DMS153 treated with DMSO at 0.1 percent for 48 hours (cell line): Measurements from ENCODE around the gene SLC36A1.

ENCODE experiments used
- DNase-seq: peaks from one replicate; lab custom pipeline; 2025; ENCODE audit not compliant: unreplicated experiment; lab: John Stamatoyannopoulos, UW

The SLC36A1 gene

GRCh38 chr5:151451626-151452520 is 4.5 kb downstream of the SLC36A1 start:
- DNase-seq: no peak

- DNase-seq: no peak
Observed at GRCh38 chr5:151454166-151454565, 6.8 kb downstream of the SLC36A1 start.

- DNase-seq: no peak
Observed at GRCh38 chr5:151454889-151455288, 7.5 kb downstream of the SLC36A1 start.

GRCh38 chr5:151456321-151456940 is 9.0 kb downstream of the SLC36A1 start:
- no peak for DNase-seq

- DNase-seq: no peak
Observed at GRCh38 chr5:151458314-151458713, 10.9 kb downstream of the SLC36A1 start.

DNA sequence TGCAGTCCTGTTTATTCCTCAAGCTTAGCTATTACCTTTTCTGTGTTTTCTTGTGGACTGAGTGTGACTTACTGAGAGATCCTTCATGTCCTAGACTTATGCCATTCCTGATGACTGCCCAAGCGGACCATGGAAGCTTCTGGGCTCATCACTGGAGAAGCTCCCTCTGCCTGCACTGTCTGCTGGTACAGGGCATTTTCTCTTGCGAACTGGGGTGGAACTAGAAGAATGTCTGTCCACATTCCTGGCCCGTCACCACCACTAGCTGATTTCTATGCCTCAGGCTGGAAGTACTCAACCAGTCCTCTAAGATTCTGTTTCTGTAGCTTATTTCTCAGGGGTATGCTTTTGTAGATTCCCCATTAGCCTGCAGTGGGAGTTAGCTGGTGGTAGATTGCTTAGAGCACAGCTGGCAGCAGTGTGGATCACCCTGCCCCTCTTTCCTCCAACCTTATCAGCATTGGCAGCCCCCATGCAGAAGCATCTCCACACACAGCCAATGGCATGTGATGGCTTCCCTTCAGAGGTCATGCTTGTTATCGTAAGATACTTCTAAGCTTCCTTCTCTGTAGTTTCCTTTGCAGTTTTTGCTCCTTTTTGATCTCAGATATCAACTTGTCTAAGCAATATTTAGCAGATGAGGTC is 12.4 kb downstream of the SLC36A1 start:
- no peak for DNase-seq

- no peak for DNase-seq
Observed at GRCh38 chr5:151461312-151461711, 13.9 kb downstream of the SLC36A1 start.

- DNase-seq: no peak
Observed at GRCh38 chr5:151463137-151464029, 16.0 kb downstream of the SLC36A1 start.

DNA sequence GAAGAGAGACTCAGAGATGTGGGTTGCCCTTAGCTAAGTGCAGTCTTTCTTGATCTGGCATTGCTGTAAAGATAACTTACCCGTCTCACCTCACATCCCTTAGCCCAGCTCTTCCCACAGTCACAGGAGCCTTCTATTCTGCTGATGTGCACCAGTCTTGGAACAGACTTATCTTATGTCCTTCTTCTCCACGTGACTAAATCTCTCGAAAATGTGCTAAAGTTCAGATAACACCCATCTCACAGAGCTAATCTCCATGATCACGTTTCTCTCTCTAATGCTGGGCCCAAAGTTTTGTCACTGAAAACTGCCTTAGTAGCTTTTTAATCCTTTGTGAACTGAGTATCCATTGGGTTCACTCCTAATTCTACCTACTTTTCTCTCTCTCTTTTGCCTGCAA is 16.7 kb downstream of the SLC36A1 start:
- no peak for DNase-seq

GRCh38 chr5:151465476-151465875 is 18.1 kb downstream of the SLC36A1 start:
- DNase-seq: no peak

- DNase-seq: no peak
Observed at GRCh38 chr5:151467576-151467975, 20.2 kb downstream of the SLC36A1 start.

DNA sequence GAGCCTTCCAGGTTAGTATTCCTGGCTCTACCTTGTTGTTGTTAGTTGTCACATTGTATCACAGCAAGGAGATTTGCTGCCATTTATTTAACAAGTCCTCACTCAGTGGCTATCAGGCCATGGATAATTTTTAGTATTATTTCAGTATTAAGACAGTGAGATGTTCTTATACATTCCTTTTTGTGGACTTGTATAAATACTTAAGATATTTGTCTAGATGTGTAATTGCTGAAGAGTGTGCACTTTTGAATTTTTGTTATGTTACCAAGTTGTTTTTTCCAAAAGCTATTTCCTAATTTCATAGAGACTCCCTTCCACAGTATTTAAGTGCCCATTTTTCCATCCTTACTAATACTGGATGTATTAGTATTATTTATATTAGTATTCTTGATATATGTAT is 22.0 kb downstream of the SLC36A1 start:
- no peak for DNase-seq

DNA sequence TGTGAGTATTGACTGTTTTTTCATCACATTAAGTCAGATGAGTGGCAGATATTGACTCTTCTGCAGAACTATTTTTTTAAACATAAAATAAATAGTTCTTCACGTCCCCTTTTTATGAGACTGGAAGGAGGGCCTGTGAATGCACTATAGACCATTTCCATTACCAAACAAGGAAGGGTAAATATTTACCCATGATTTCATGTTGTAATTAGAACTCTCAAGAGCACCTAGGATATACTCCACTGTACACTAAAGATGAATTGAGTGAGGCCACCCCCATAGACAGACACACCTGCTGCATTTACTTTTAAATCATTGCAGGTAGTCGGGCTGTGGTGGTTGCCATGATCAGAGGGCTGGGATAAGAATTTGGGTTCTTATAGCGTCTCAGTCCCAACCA is 22.6 kb downstream of the SLC36A1 start:
- peak; percentile 65 for DNase-seq

DNA sequence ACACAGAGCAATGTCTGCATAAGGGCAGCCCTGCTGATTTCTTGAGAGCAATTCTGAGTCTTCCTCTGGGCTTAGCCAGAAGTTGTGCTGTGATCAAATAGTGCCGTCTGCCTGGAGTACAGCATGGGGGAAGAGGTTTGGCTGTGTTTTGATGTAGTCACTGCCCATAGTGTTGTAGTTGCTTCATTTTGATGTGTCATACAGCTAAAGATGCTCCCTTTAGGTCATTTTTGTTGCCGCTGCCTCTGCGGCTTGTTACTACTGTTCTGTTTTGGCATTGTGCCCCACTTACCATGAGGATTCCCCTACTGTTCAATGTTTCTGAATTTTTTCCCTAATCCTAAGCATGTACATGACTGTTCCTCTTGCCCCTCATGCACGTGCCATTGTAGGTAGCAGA is 23.0 kb downstream of the SLC36A1 start:
- no peak for DNase-seq

GRCh38 chr5:151471276-151471675 is 23.9 kb downstream of the SLC36A1 start:
- no peak for DNase-seq

DNA sequence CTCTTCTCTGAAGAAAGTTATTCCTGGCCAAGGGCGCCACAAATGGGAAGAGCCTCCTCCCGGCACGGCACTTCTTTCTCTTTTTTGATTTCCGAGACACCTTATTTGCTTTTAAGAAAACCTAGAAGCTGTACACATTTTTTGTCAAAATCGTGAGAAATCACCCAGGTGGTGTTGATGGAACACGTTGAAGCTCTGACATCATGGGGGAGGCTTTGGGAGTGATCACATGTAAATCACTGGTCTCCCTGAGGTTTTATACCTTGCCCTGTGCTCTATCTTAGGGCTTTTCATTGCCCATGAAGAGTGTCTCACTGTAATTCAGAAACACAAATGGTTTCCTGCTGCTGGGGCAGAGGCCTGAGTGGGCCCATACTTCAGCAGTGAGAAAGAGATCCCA is 27.4 kb downstream of the SLC36A1 start:
- no peak for DNase-seq

DNA sequence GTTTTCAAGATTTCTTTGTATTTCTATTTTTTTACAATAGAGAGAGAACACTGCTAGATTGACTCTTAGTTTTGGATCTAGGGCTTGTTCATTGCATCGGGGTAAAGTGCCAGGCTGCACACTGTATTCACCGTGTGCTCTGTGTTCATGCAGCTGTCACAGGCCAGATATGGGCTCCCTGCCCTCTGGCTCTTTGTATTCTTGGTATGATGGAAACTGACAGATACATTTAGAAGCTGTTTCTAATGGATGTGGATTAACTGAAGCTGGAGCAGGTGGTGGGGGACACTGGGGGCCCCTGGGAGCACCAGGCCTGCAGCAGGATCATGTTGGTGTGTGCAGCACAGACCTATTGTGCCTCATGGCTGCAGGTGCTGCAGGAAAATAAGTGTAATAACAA is 28.0 kb downstream of the SLC36A1 start:
- no peak for DNase-seq

DNA sequence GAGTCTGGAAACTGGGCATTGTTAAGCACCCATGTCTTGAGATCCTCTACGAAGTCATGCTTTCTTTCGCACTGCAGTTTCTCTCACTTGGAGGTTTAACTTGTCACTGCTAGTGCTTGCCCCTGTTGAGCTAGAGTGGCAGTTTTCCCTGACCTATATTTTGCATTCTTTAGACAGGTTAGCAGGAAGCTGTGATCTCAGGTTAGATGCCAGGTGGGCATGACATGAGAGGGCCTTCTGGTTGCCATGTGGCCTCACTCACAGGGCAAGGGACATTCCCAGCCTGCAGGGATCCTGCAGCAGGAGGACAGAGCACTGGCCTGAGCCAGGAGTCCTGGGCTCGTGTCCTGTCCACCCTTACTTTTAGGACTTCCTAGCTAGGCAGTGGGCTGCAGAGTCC is 28.6 kb downstream of the SLC36A1 start:
- DNase-seq: no peak

GRCh38 chr5:151477101-151477500 is 29.7 kb downstream of the SLC36A1 start:
- DNase-seq: no peak

DNA sequence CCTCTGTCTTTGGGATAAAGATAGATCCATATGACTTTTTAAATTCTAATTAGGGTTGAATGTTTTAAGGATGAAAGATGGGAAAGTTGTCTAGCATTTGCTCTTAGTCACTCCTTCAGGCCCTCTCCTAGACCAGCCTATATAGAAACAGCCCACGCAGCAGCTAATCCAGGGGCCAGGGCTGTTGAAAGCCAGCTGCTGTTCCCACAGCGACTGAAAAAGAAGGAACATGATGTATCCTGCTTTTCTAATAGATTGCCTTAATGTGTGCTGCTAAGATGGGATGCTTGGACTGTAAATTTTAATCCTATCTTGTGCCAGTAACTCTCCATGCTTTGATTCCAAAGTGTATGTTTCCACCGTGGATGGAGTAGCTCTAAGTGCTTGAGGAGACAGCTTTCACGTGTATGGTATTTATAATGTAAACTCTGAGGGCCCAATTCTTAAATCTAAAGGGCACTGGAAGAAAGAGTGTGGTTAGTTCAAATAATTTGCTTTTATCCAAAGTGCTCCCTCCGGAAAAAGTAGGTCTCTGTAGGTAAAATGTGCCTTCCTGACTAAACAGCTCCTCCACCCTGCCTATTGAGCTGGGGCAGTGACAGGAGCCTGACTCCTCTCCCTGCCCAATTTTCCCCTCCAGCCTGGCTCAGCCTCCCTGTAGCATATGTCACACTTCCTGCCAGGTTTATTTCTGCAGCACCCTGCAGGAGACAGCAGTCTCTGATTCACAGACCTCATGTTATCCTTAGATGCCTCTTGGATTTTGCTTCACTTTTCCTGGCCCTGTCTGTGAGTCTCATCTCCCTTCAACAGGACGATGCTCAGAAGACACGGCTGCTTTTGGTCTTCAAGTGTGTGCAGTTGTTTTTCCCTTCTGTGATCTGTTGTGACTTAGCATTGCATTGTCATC is 33.2 kb downstream of the SLC36A1 start:
- no peak for DNase-seq
